ENCODE data around the gene GSE1.
"Not testable (repeated sequence)": the region's sequence is repeated elsewhere in the genome, so short reads cannot be mapped to it uniquely, and the experiment has no call there.

GSE1 gene

GRCh38 chr16:85589688-85590505, 23.2 kb upstream of the GSE1 start:
- DNase-seq (ENCODE audit: low read depth in 2 of 2, low spot score in 1 of 2) = no peak

DNA sequence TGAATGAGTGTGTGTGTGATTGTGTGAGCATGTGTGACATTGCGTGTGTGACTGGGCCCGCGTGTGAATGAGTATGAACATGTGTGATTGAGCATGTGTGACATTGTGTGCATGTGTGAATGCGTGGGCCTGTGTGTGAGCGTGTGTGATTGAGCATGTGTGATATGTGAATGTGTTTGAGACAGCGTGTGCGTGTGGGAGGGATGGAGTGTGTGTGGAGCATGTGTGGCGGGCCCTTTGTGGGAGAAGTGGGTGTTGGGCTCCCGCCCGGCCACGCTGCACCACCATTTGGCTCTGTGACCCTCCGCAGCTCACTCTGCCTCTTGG, 22.7 kb upstream of the GSE1 start:
- no peak for DNase-seq (ENCODE audit: low read depth in 2 of 2, low spot score in 1 of 2)

DNA sequence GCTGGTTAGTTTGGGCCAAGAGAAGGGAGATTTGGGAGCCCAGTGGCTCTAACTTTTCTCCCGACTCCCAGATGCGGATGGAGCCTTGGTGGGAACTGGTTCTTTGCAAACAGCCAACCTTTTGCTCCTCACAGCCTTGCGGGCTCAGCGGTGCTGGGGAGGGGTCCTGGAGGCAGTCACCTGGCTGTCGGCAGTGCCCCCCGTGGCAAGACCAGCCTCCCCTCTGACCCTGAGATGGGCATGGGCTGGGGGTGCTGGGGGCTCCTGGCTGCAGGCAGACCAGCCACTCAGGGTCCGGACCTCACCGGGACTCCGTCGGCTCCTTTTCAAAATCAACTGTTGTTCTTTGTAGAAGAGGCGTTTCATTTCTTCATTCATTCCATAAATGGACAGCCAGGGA, 21.7 kb upstream of the GSE1 start:
- no peak for DNase-seq (ENCODE audit: low read depth in 2 of 2, low spot score in 1 of 2)

DNA sequence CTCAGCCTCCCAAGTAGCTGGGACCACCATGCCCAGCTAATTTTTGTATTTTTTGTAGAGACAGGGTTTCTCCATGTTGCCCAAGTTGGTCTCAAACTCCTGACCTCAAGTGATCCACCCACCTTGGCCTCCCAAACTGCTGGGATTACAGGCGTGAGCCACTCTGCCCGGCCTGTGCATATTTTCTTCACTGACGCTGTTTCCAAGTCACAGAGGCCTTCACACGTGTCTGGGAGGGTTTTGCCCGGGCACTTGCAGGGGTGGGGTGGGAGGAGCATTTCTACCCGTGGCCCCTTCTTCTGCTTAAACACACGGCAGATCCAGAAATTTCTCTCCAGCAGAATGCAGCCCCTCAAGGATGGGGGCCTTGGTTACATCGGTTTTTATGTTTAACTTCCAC, 20.8 kb upstream of the GSE1 start:
- DNase-seq (ENCODE audit: low read depth in 2 of 2, low spot score in 1 of 2) = not testable (repeated sequence)

GRCh38 chr16:85592700-85593493, 20.2 kb upstream of the GSE1 start:
- no peak for DNase-seq (ENCODE audit: low read depth in 2 of 2, low spot score in 1 of 2)

- DNase-seq (ENCODE audit: low read depth in 2 of 2, low spot score in 1 of 2) = no peak
Observed at GRCh38 chr16:85593494-85594221, 19.5 kb upstream of the GSE1 start.

GRCh38 chr16:85594273-85594977, 18.7 kb upstream of the GSE1 start:
- DNase-seq (ENCODE audit: low read depth in 2 of 2, low spot score in 1 of 2) = no peak

DNA sequence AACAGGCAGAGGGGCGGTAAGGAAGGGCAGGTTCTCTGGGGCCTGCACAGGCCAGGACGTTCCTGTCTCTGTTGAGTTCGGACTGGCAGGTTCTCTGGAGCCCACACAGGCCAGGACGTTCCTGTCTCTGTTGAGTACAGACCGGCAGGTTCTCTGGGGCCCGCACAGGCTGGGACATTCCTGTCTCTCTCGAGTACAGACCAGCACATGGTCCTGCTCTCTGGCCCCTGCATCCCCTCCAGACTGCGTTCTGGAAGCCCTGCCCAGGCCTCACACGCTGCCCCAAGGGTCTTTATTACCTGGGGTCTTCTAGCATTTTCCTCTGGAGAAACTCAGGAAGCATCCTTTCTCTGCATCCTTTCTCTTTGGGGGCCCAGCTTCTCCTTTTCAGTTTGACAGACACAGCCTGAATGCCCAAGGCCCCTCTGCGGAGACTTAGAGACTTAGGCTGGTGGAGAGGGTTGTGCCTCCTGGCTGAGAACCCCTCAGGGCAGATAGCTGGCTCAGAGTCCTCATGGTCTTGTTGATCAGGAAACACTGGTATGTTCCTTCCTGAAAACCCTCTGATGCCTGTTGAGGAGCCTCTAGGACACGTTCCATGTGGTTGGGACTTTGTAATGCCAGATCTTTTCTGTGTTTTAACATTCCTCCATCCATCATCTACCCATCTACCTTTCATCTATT, 18.0 kb upstream of the GSE1 start:
- no peak for DNase-seq (ENCODE audit: low read depth in 2 of 2, low spot score in 1 of 2)

DNA sequence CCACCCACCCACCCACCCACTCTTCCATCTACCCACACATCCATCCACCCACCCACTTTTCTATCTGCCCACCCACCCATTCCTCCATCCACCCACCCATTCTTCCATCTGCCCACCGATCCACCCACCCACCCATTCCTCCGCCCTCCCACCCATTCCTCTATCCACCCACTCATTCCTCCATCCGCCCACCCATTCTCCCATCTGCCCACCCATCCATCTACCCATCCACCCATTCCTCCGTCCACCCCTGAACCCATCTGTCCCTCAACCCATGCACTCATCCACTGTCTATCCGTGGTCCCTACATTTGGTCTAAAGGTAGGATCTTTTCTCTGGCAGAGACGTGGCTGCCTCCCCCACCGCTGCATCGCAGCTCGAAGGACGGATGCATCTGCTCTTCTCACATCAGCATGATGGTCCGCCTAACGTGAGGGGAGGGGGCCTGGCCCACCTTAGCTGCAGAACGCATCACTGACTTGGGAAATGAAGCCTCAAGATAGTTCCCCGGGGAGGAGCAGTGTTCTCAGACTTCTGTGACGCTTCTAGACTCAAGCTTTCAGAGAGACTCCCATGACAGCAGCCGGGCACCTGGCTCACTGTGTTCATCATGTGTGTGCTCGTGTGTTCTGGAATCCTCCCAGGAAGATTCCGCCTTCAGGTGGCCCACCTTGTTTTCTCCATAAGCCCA, 17.2 kb upstream of the GSE1 start:
- no peak for DNase-seq (ENCODE audit: low read depth in 2 of 2, low spot score in 1 of 2)

GRCh38 chr16:85598141-85598540, 15.0 kb upstream of the GSE1 start:
- DNase-seq (ENCODE audit: low read depth in 2 of 2, low spot score in 1 of 2) = no peak

GRCh38 chr16:85600078-85600477, 13.0 kb upstream of the GSE1 start:
- no peak for DNase-seq (ENCODE audit: low read depth in 2 of 2, low spot score in 1 of 2)

DNA sequence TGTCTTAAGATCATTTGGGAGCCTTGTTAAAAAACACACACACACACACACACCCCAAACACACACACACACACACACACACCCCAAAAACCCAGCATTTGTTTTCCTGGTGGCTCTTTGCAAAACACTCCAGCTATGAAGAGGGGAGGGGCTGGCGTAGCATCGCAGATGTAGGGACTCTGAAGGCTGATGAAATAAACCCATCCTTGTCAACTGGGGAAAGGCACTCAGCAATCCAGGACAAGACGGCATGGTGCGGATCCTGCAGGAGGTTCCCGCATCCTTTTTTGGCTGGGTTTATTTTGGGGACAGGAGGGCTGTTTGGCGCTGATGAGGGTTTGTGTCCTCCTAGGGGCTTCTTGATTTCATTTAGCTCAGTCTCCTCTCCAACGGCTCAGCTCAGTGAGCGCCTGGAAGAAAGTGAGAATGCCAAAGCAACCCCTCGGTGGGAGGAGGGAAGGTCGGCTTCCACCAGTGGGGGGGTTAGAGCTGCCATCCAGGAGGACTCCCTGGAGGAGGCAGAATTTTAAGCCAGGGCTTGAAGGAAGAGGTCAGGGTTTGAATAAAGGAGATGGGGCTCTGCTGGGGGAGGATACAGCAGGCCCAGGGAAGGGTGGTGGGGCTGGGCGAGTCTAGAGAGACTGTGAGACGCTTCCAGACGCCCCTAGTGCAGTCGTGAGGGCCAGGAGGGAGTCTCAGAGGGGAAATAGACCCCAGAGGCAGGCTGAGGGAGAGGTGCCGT, 12.4 kb upstream of the GSE1 start:
- DNase-seq (ENCODE audit: low read depth in 2 of 2, low spot score in 1 of 2) = no peak

GRCh38 chr16:85601272-85601639, 11.9 kb upstream of the GSE1 start:
- DNase-seq (ENCODE audit: low read depth in 2 of 2, low spot score in 1 of 2) = no peak

DNA sequence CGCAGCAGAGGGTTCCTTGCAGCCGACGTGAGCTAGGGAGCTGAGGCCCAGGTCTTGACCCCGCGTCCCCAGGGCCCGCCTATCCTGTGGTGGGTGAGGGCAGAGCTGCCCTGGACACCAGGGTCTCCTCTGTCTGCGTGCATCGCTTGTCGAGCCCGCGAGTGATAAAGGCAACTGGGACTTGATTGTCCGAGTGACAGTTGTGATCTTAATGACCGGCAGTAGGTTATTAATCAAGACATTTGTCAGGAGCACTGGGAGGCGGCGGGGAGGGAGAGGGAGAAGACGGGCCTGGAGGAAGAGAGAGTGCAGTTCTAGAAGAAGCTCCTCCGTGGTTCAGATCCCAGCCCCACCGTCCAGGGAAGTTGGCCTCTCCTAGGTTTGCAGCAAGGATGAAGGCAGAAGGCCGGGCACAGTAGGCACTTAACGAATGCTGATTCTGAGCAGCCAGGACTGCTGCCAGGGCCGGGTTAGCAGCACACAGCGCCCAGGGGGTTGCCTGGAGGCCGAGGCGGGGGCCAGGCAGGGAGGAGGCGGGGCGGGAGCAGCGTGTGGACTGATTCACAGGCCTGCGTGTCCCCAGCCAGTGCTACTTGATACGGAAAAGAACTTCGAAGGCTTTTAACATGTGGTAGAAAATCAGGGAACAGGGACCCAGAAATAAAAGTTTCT, 11.3 kb upstream of the GSE1 start:
- DNase-seq (ENCODE audit: low read depth in 2 of 2, low spot score in 1 of 2) = no peak

- DNase-seq (ENCODE audit: low read depth in 2 of 2, low spot score in 1 of 2) = no peak
Observed at GRCh38 chr16:85602402-85603202, 10.5 kb upstream of the GSE1 start.

DNA sequence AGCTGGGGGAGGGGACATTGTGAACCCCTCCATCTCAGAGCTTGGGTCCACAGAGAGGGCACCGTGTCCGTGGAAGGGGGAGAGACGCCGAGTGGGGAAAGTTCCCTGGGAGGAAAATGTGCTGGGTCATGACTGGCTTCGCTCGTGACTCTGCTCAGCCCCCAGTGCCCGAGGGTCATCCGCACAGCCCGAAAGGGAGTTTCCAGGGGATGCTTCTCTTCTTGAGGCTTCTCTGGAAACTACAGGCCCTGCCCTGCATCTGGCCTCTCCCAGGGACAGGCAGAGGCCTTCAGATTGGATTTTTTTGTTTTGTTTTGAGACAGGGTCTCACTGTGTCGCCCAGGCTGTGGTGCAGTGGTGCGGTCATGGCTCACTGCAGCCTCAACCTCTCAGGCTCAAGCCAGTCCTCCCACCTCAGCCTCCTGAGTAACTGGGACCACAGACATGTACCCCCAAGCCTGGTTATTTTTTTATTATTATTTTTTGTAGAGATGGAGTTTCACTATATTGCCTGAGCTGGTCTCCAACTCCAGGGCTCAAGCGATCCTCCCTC, 9.8 kb upstream of the GSE1 start:
- DNase-seq (ENCODE audit: low read depth in 2 of 2, low spot score in 1 of 2) = no peak

GRCh38 chr16:85604145-85604705, 8.9 kb upstream of the GSE1 start:
- DNase-seq (ENCODE audit: low read depth in 2 of 2, low spot score in 1 of 2) = no peak

All from stimulated activated CD8-positive, alpha-beta memory T cell treated with anti-CD3 and anti-CD28 coated beads, Interleukin-4, amount 100 ng/mL, for 4 hours (primary cell).